H1 (cell line): ENCODE data around the gene CEP85L. TPM values are rescaled to one million over a fixed set of nuclear protein-coding genes. Genes with fewer than 3 reads are reported as not detected.

ENCODE experiments used
- CTCF ChIA-PET: fragments of 300-600 bp; sonication (Branson Sonifier 250); formaldehyde crosslinking; loops from one replicate; lab custom pipeline; 2021; ENCODE audit not compliant: partially characterized antibody; lab: Charles Lee
- POLR2A ChIA-PET: fragments of 300-600 bp; sonication (Branson Sonifier 250); formaldehyde crosslinking; loops from one replicate; lab custom pipeline; 2021; ENCODE audit warnings: inconsistent platforms; ENCODE audit not compliant: partially characterized antibody; lab: Charles Lee
- DNase-seq, 2 experiments: peaks; one replicate each; pipeline versions ENCODE4 v3.0.0 to v3.0.0-alpha.2; 2010 to 2022; ENCODE audit warnings: low spot score in 2 of 2, low read depth in 1 of 2, mixed read lengths in 1 of 2
- FAIRE-seq: peaks from 2 replicates; lab custom pipeline; 2011; peaks lifted over from hg19 to GRCh38; lab: Jason Lieb, UNC
- H2AFZ ChIP-seq: 2 replicates; pipeline ENCODE4 v1.8.1; 2012; ENCODE audit warnings: low read length, inconsistent platforms
- H2AK5ac ChIP-seq: 2 replicates; pipeline ENCODE4 v1.6.1; 2013; ENCODE audit warnings: low read depth, low read length
- H2BK120ac ChIP-seq: replicated peaks from 2 replicates; pipeline ENCODE3; 2013; ENCODE audit warnings: low read depth, low read length, inconsistent platforms
- H2BK12ac ChIP-seq: 2 replicates; pipeline ENCODE4 v1.6.1; 2013; ENCODE audit warnings: low read depth, low read length
- H2BK15ac ChIP-seq: 2 replicates; pipeline ENCODE4 v1.6.1; 2013; ENCODE audit warnings: low read length
- H2BK20ac ChIP-seq: 2 replicates; pipeline ENCODE4 v1.6.1; 2013; ENCODE audit warnings: low read length
- H2BK5ac ChIP-seq: 2 replicates; pipeline ENCODE4 v1.6.1; 2013; ENCODE audit warnings: low read depth, low read length
- H3K14ac ChIP-seq: 2 replicates; pipeline ENCODE4 v1.6.1; 2013; ENCODE audit warnings: inconsistent platforms; ENCODE audit not compliant: insufficient read length
- H3K18ac ChIP-seq: 2 replicates; pipeline ENCODE4 v1.6.1; 2013; ENCODE audit warnings: low read length; ENCODE audit errors: extremely low read depth
- H3K23ac ChIP-seq: 2 replicates; pipeline ENCODE4 v1.6.1; 2013; ENCODE audit warnings: inconsistent platforms; ENCODE audit not compliant: insufficient read length
- H3K23me2 ChIP-seq: 2 replicates; pipeline ENCODE4 v1.6.1; 2013; ENCODE audit warnings: low read depth, low read length
- H3K27ac ChIP-seq: 2 replicates; pipeline ENCODE4 v1.6.1; 2011; ENCODE audit warnings: low read depth, low read length, inconsistent platforms
- H3K27me3 ChIP-seq, 4 experiments: replicated peaks in 1 of 4; 1 replicate in 1 of 4; 2 replicates in 3 of 4; pipeline versions ENCODE4 v1.6.1 to v1.8.1; 2011 to 2013; ENCODE audit warnings: low read length in 3 of 4, mild to moderate bottlenecking in 3 of 4, inconsistent platforms in 2 of 4, mixed read lengths in 2 of 4, moderate library complexity in 1 of 4; ENCODE audit not compliant: control insufficient read depth in 3 of 4, insufficient read depth in 3 of 4; ENCODE audit errors: extremely low read depth in 1 of 4
- H3K36me3 ChIP-seq, 4 experiments: 2 replicates each; pipeline versions ENCODE4 v1.6.1 to v1.8.1; 2011 to 2013; ENCODE audit warnings: mild to moderate bottlenecking in 4 of 4, low read length in 3 of 4, moderate library complexity in 2 of 4, control low read depth in 1 of 4, inconsistent platforms in 1 of 4; ENCODE audit not compliant: insufficient read depth in 4 of 4, control insufficient read depth in 2 of 4
- H3K4ac ChIP-seq: replicated peaks from 2 replicates; pipeline ENCODE3; 2013; ENCODE audit warnings: low read length, low read depth, mixed read lengths, inconsistent platforms; ENCODE audit not compliant: insufficient read length
- H3K4me1 ChIP-seq, 4 experiments: replicated peaks in 1 of 4; 1 replicate in 1 of 4; 2 replicates in 3 of 4; pipeline versions ENCODE4 v1.6.1 to v1.8.1; 2011 to 2013; ENCODE audit warnings: low read length in 3 of 4, inconsistent platforms in 2 of 4, mixed read lengths in 1 of 4; ENCODE audit not compliant: insufficient read depth in 4 of 4, control insufficient read depth in 3 of 4
- H3K4me2 ChIP-seq, 2 experiments: 2 replicates each; pipeline versions ENCODE4 v1.6.1 to v1.8.1; 2011 to 2013; ENCODE audit warnings: low read depth in 2 of 2, low read length in 2 of 2, control low read depth in 1 of 2, inconsistent platforms in 1 of 2, mild to moderate bottlenecking in 1 of 2; ENCODE audit not compliant: insufficient read depth in 1 of 2
- H3K4me3 ChIP-seq, 4 experiments: fragments of 200-600, 300-600 bp in 1 of 4; sonication (generic), shearing (Covaris generic), sonication (Bioruptor Twin) in 1 of 4; 2 replicates each; pipeline versions ENCODE4 v1.5.1 to v1.8.1; 2011 to 2016; ENCODE audit warnings: low read length in 4 of 4, low read depth in 3 of 4, control low read depth in 2 of 4, inconsistent platforms in 2 of 4, mild to moderate bottlenecking in 2 of 4, mixed read lengths in 1 of 4, moderate library complexity in 1 of 4; ENCODE audit not compliant: insufficient read depth in 2 of 4; ENCODE audit errors: extremely low read depth in 1 of 4
- H3K56ac ChIP-seq: replicated peaks from 2 replicates; pipeline ENCODE3; 2013; ENCODE audit warnings: low read depth, mild to moderate bottlenecking, mixed read lengths, low read length, inconsistent platforms; ENCODE audit not compliant: insufficient read length
- H3K79me1 ChIP-seq: 2 replicates; pipeline ENCODE4 v1.6.1; 2013; ENCODE audit warnings: low read depth, low read length, control low read depth
- H3K79me2 ChIP-seq, 2 experiments: 2 replicates each; pipeline versions ENCODE4 v1.6.1 to v1.8.1; 2012 to 2013; ENCODE audit warnings: low read length in 2 of 2, mild to moderate bottlenecking in 2 of 2, inconsistent platforms in 1 of 2; ENCODE audit not compliant: insufficient read depth in 2 of 2, control insufficient read depth in 1 of 2
- H3K9ac ChIP-seq, 4 experiments: replicated peaks in 1 of 4; 1 replicate in 1 of 4; 2 replicates in 3 of 4; pipeline versions ENCODE4 v1.6.1 to v1.8.1; 2011 to 2013; ENCODE audit warnings: low read depth in 3 of 4, low read length in 3 of 4, control low read depth in 2 of 4, mild to moderate bottlenecking in 2 of 4, moderate library complexity in 2 of 4, inconsistent platforms in 1 of 4; ENCODE audit errors: extremely low read depth in 1 of 4
- H3K9me3 ChIP-seq, 2 experiments: 2 replicates each; pipeline versions ENCODE4 v1.6.1 to v1.8.1; 2012 to 2013; ENCODE audit warnings: mild to moderate bottlenecking in 2 of 2, moderate library complexity in 2 of 2, control low read depth in 1 of 2, inconsistent platforms in 1 of 2, low read depth in 1 of 2, low read length in 1 of 2, mixed read lengths in 1 of 2; ENCODE audit not compliant: insufficient read depth in 2 of 2
- H4K20me1 ChIP-seq, 2 experiments: replicated peaks in 1 of 2; 2 replicates each; pipeline versions ENCODE3 to v1.8.1; 2011 to 2013; ENCODE audit warnings: inconsistent platforms in 2 of 2, low read length in 2 of 2, mild to moderate bottlenecking in 1 of 2; ENCODE audit not compliant: insufficient read depth in 2 of 2, control insufficient read depth in 1 of 2
- H4K5ac ChIP-seq: 2 replicates; pipeline ENCODE4 v1.6.1; 2013; ENCODE audit warnings: low read length, low read depth, mixed read lengths, inconsistent platforms; ENCODE audit not compliant: insufficient read length
- H4K8ac ChIP-seq: 2 replicates; pipeline ENCODE4 v1.8.0; 2013; ENCODE audit warnings: mild to moderate bottlenecking, moderate library complexity, low read length, inconsistent platforms; ENCODE audit not compliant: insufficient read depth; ENCODE audit errors: extremely low read depth
- H4K91ac ChIP-seq: replicated peaks from 2 replicates; pipeline ENCODE3; 2013; ENCODE audit warnings: low read length, mixed read lengths, inconsistent platforms; ENCODE audit not compliant: insufficient read length
- CEBPB ChIP-seq: IDR thresholded peaks from 2 replicates; pipeline ENCODE4 v1.6.1; 2012; ENCODE audit warnings: low read depth, low read length
- CHD2 ChIP-seq: IDR thresholded peaks from 2 replicates; pipeline ENCODE4 v1.6.1; 2012; ENCODE audit warnings: low read length, improper control_type of control experiment
- WGBS, 2 experiments: shearing (Covaris generic) in 1 of 2; methylation state at CpG; one replicate each; pipeline versions ENCODE4 v1.1.6 to v1.1.7; 2013 to 2015; ENCODE audit warnings: low lambda C conversion rate in 2 of 2, mixed read lengths in 2 of 2, inconsistent platforms in 1 of 2, low coverage in 1 of 2, missing lambda C conversion rate in 1 of 2; ENCODE audit not compliant: insufficient replicate concordance in 2 of 2, insufficient coverage in 1 of 2, insufficient read length in 1 of 2; ENCODE audit errors: extremely low coverage in 1 of 2, missing lambda C conversion rate in 1 of 2; 5-methylcytosine and 5-hydroxymethylcytosine counted together
- polyA plus RNA-seq, 7 experiments: library from polyadenylated mRNA; depleted of rRNA in 3 of 7; stranded (reverse) in 5 of 7; unstranded in 2 of 7; fragments of >200 nt in 5 of 7; fragments of 200-250 nt in 2 of 7; gene quantifications; 1 replicate in 5 of 7; 2 replicates in 1 of 7; 4 replicates in 1 of 7; pipeline versions ENCODE4 v1.2.1 to v1.2.3, GENCODE V29; 2011 to 2013; ENCODE audit warnings: missing spikeins in 2 of 7, mixed read lengths in 2 of 7
- total RNA-seq: library from RNA; stranded (reverse); fragmentation: NEBNext Ultra II Directional; extraction: Animal tissue kit (Norgen Biotek cat#: 25700); gene quantifications from 2 replicates; pipeline ENCODE4 v1.2.1, GENCODE V29; 2021

The CEP85L gene
- total and polyA plus RNA-seq, 2 of the 8 experiments (the other 6 are each of a cell fraction or from before 2014, with no cell fraction given), result 3.2 to 27.6 TPM

GRCh38 chr6:118485601-118486550 lies 165.5 kb downstream of the CEP85L start:
- Histone ChIP-seq H3K79me2 (no peaks in the 10 kb centered on the region), H2BK12ac (no peak overlapping the region), H3K23ac (no peak overlapping the region), H3K4me3 (no peak overlapping the region), H3K9ac (no peak overlapping the region), H2AK5ac (no peak overlapping the region), H4K91ac (no peak overlapping the region), H2BK15ac (no peak overlapping the region), H3K4me2 (no peak overlapping the region), H3K56ac (no peak overlapping the region), H4K20me1 (no peaks in the 10 kb centered on the region), H3K14ac (no peak overlapping the region), H2BK5ac (no peak overlapping the region), H3K79me1 (no peaks in the 10 kb centered on the region), H3K9me3 (no peaks in the 10 kb centered on the region), H3K36me3 (no peaks in the 10 kb centered on the region; a peak in 1 of 8 replicates), H3K27ac (no peak overlapping the region), H2BK120ac (no peak overlapping the region), H3K27me3 (no peaks in the 10 kb centered on the region), H2BK20ac (no peak overlapping the region), H2AFZ (no peak overlapping the region), H4K5ac (no peak overlapping the region), H3K4me1 (no peaks in the 10 kb centered on the region), H3K18ac (no peak overlapping the region), H4K8ac (no peak overlapping the region), H3K4ac (no peak overlapping the region), H3K23me2 (no peaks in the 10 kb centered on the region)
- FAIRE-seq, result no peak
- no peak for DNase-seq
- CTCF ChIA-PET, result interaction anchor here (1.3 kb wide), 1 partner anchor 202 kb away, joined by 4 read pairs; no protein-coding TSS in a partner anchor
- TF ChIP-seq CEBPB (peak; percentile 87), CHD2 (no peak)
- 90% methylated on average over 2 of the region's 2 CpGs; no CpG with 5 or more reads in 1 of the 2 experiments for WGBS, 2 experiments
- POLR2A ChIA-PET, result no interaction called here
